Measurements from ENCODE around the gene PPIE. TPM values are rescaled to one million over a fixed set of nuclear protein-coding genes. Genes with fewer than 3 reads are reported as not detected.

The PPIE gene
- total and polyA plus RNA-seq, 2 experiments from 2014 or later, result 35.5 to 61.2 TPM

GRCh38 chr1:39711104-39711965, 27.3 kb upstream of the PPIE start:
- Histone ChIP-seq H3K4me1 (ENCODE audit: insufficient read depth) (peaks cover 4% of the 10 kb centered on the region), H3K36me3 (replicated peaks; ENCODE audit: insufficient read depth, low read depth) (no peaks in the 10 kb centered on the region), H4K20me1 (ENCODE audit: insufficient read depth, poor library complexity, severe bottlenecking) (no peaks in the 10 kb centered on the region), H3K9me3 (ENCODE audit: low read depth) (no peaks in the 10 kb centered on the region), H3K4me2 (peak overlapping the region; percentile 12), H3K9me2 (replicated peaks; ENCODE audit: insufficient read depth) (no peaks in the 10 kb centered on the region), H3K27ac (peak overlapping the region; percentile 59), H3K27me3 (peaks cover 18% of the 10 kb centered on the region), H3K79me2 (no peaks in the 10 kb centered on the region), H3K4me3 (no peak overlapping the region), H2AFZ (no peak overlapping the region)
- DNase-seq (ENCODE audit: low spot score), result peak; percentile 77
- TF ChIP-seq EZH2 (IDR thresholded peaks at IDR 0.05; ENCODE audit: borderline replicate concordance), result no peak
- no peak for TF ChIP-seq EZH2phosphoT487 (IDR thresholded peaks at IDR 0.05; ENCODE audit: low read depth, severe bottlenecking, unreplicated experiment)
- TF ChIP-seq, protein P1, sequence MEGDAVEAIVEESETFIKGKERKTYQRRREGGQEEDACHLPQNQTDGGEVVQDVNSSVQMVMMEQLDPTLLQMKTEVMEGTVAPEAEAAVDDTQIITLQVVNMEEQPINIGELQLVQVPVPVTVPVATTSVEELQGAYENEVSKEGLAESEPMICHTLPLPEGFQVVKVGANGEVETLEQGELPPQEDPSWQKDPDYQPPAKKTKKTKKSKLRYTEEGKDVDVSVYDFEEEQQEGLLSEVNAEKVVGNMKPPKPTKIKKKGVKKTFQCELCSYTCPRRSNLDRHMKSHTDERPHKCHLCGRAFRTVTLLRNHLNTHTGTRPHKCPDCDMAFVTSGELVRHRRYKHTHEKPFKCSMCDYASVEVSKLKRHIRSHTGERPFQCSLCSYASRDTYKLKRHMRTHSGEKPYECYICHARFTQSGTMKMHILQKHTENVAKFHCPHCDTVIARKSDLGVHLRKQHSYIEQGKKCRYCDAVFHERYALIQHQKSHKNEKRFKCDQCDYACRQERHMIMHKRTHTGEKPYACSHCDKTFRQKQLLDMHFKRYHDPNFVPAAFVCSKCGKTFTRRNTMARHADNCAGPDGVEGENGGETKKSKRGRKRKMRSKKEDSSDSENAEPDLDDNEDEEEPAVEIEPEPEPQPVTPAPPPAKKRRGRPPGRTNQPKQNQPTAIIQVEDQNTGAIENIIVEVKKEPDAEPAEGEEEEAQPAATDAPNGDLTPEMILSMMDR (IDR thresholded peaks at IDR 0.05; ENCODE audit: poor library complexity), result no peak
- 37% methylated on average over 12 of the region's 12 CpGs for WGBS (ENCODE audit: low lambda C conversion rate, missing lambda C conversion rate)

DNA sequence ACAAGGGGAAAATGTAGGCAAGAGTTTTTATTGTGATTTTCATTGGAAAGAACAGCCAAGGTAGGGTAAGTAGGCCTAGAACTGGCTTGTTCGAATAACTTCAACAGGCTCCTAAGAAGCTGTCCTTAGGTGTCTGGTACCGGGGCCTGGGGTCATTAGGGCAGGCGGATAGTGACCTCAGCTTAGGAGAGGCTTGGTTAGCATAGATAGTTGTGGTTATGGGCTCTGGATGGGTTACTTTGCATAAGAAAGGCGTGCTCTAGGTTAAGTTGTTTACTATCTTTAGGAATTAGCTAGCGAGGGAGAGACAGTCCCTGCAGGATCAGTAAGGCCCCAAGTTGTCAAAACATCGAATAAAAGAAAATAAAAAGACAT, 26.7 kb upstream of the PPIE start:
- Histone ChIP-seq H3K27ac (peak overlapping the region; percentile 59), H3K27me3 (peaks cover 24% of the 10 kb centered on the region), H3K36me3 (replicated peaks; ENCODE audit: insufficient read depth, low read depth) (no peaks in the 10 kb centered on the region), H3K4me3 (no peak overlapping the region), H3K4me2 (peak overlapping the region; percentile 12), H3K79me2 (no peaks in the 10 kb centered on the region), H3K9me3 (ENCODE audit: low read depth) (no peaks in the 10 kb centered on the region), H3K9me2 (replicated peaks; ENCODE audit: insufficient read depth) (no peaks in the 10 kb centered on the region), H4K20me1 (ENCODE audit: insufficient read depth, poor library complexity, severe bottlenecking) (no peaks in the 10 kb centered on the region), H3K4me1 (ENCODE audit: insufficient read depth) (peaks cover 4% of the 10 kb centered on the region), H2AFZ (no peak overlapping the region)
- WGBS (ENCODE audit: low lambda C conversion rate, missing lambda C conversion rate), result 50% methylated on average over 6 of the region's 6 CpGs
- DNase-seq (ENCODE audit: low spot score), result no peak
- TF ChIP-seq, protein P1 (IDR thresholded peaks at IDR 0.05; ENCODE audit: poor library complexity), result no peak
- TF ChIP-seq EZH2 (IDR thresholded peaks at IDR 0.05; ENCODE audit: borderline replicate concordance) (no peak), EZH2phosphoT487 (IDR thresholded peaks at IDR 0.05; ENCODE audit: low read depth, severe bottlenecking, unreplicated experiment) (no peak)

GRCh38 chr1:39713557-39713956, 25.1 kb upstream of the PPIE start:
- no peak overlapping the region for H3K4me3 ChIP-seq
- TF ChIP-seq EZH2 (IDR thresholded peaks at IDR 0.05; ENCODE audit: borderline replicate concordance) (no peak), EZH2phosphoT487 (IDR thresholded peaks at IDR 0.05; ENCODE audit: low read depth, severe bottlenecking, unreplicated experiment) (no peak)
- TF ChIP-seq, protein P1 (IDR thresholded peaks at IDR 0.05; ENCODE audit: poor library complexity), result no peak
- no peaks in the 10 kb centered on the region for H3K79me2 ChIP-seq
- no peaks in the 10 kb centered on the region for H3K9me3 ChIP-seq (ENCODE audit: low read depth)
- H4K20me1 ChIP-seq (ENCODE audit: insufficient read depth, poor library complexity, severe bottlenecking), result no peaks in the 10 kb centered on the region
- no peak overlapping the region for H3K4me2 ChIP-seq
- no peaks in the 10 kb centered on the region for H3K9me2 ChIP-seq (replicated peaks; ENCODE audit: insufficient read depth)
- H3K27me3 ChIP-seq, result peaks cover 38% of the 10 kb centered on the region
- peaks cover 4% of the 10 kb centered on the region for H3K4me1 ChIP-seq (ENCODE audit: insufficient read depth)
- no peak overlapping the region for H2AFZ ChIP-seq
- no peaks in the 10 kb centered on the region for H3K36me3 ChIP-seq (replicated peaks; ENCODE audit: insufficient read depth, low read depth)
- no peak overlapping the region for H3K27ac ChIP-seq
- 92% methylated on average over 5 of the region's 5 CpGs for WGBS (ENCODE audit: low lambda C conversion rate, missing lambda C conversion rate)
- DNase-seq (ENCODE audit: low spot score), result no peak
